HG03378 (cell line): ENCODE data around the gene FAM83F.
"Not testable (repeated sequence)": the region's sequence is repeated elsewhere in the genome, so short reads cannot be mapped to it uniquely, and the experiment has no call there.

Experiments
- ATAC-seq: cut with Tn5 transposase; IDR thresholded peaks from one replicate; pipeline ENCODE4 v1.9.1; 2021; ENCODE audit warnings: mild to moderate bottlenecking, moderate library complexity; ENCODE audit not compliant: unreplicated experiment

The FAM83F gene

DNA sequence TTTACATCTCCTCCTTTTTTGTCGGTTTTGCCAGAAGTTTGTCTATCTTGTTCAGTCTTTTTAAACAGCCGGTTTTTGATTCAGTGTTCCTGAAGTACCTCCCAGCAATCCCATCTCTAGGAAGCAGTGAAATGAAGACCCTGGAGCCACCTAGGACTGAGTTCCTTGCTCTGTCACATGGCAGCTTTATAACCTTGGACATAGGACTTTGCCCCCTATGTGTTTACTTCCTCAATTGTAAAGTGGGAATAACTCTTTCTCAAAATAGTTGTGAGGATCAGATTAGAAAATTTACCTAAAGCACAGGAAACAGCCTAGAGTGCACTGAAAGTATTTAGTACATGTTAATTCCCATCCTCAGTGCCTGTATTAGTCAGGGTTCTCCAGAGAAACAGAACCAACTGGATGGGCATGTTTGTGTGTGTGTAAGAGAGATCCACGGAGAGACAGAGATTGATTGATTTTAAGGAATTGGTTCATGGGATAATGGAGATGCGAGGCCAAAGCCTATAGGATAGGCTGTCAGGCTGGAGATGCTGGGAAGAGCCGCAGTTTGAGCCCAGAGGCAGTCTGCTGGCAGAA lies 20.0 kb downstream of the FAM83F start:
- ATAC-seq: no peak

- no peak for ATAC-seq
Measured at GRCh38 chr22:40015358-40015976, 20.7 kb downstream of the FAM83F start.

DNA sequence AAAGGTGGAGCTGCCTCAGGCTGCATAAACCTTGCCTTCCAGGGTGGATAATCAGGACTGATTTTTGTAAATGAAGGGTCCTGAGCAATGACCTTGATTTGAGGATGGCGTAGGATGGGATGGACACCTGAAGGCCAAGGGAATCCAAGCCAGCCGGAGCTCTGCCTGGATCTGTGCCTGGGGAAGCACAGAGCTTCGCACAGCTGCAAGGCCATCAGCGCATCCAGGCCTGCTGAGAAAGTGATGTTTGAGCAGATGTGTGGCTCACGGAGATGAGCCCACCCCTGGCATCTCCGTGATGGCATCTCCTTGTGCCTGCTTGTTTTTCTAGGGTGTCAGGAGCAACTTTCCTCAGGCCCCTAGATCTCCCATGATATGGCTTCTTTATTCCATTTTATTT lies 23.3 kb downstream of the FAM83F start:
- no peak for ATAC-seq

- ATAC-seq: no peak
Measured at GRCh38 chr22:40019100-40019499, 24.3 kb downstream of the FAM83F start.

GRCh38 chr22:40020956-40021355 lies 26.2 kb downstream of the FAM83F start:
- no peak for ATAC-seq

- ATAC-seq: no peak
Measured at GRCh38 chr22:40021401-40022000, 26.7 kb downstream of the FAM83F start.

DNA sequence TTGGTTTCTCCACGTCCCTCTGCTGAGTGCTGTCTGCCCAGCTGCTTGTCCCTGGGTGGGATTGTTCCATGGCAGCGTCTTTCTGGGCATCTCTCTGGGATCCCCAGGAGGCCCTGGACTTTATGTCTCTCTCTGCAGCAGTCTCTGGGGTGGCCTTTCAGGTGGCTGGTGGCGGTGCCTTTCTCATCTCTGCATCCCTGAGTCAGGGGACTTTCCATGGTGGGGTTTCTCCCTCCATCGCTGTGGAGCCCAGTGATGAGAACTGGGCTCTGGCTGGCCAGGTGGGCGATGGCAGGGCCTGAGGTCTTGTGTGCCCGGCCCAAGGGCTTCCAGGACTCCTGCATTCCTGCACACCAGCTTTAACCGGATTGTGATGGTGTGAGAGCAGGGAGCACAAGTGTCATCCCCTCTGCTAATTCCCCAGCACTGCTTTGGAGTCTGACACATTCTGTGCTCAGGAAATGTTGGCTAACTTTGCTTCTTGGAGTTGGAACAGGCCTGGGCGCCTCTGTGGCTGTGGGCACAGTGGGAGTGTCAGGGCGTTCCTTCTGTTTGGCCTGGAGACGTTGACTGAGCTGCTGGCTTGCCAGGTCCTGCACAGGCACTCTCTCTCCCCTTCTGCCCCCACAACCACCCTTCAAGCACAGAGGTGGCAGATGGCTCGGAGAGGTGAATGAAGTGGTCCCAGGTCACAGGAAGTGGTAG lies 27.9 kb downstream of the FAM83F start:
- ATAC-seq: no peak

DNA sequence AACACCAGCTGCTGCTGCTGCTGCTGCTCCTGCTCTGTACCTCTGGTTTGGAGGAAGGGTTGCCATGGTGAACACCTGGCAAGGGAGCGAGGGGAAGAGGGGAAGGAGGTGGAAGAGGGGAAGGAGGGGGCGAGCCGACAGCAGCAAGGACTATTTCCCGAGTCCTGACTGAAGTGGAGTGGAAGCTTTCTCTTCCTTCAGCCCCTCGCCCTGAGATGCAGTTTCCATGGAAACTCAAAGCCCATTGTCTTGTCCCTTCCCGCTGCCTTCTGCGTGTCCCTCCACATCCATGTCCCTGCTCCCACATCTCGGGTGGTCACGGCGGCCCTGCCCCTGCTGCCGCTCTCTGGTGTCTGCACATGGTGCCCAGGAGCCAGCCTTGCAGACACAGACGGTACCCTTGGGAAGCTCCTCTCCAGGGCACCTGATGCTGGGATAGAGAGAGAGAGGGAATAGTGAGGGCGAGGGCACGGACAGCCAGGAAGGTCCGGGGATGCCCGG lies 28.6 kb downstream of the FAM83F start:
- no peak for ATAC-seq

DNA sequence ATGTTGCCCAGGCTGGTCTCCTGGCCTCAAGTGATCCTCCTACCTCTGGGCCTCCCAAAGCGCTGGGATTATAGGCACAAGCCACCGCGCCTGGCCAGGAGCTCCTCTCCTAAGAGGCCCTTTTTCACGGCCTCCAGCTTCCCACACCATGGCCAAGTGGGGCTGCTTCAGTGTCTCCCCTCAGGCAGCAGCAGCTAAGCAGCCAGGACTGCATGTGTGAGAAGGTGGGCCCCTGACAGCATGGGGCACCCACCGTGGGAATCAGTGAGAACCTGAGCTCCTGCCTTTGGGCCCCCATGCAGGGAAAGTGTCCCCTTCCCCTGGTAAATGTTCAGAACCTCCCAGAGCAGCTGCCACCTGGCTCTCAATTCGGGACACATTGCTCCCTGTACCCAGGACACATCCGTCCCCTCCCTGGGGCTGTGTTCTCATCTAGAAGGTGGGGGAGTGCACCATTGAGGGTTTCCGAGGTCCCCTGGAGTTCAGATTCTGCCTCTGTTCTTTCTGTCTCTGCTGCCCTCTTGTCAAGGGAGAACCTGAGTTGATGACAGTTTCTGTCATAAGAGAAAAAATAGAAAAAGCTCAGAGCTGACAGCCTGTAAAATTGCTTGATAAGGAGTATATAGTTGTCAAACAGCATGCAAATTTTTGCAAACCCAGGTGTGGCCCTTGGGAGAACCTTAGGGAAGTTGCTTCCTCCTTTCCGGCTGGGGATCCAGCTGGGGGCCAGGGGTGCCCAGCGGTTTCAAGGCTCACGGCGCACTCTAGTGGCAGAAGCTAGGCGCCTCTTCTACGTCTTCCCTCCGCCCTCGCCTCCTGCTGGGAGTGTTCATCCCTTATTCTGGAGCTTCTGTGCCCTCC lies 29.7 kb downstream of the FAM83F start:
- no peak for ATAC-seq

GRCh38 chr22:40025062-40025379 lies 30.3 kb downstream of the FAM83F start:
- ATAC-seq: not testable (repeated sequence)

DNA sequence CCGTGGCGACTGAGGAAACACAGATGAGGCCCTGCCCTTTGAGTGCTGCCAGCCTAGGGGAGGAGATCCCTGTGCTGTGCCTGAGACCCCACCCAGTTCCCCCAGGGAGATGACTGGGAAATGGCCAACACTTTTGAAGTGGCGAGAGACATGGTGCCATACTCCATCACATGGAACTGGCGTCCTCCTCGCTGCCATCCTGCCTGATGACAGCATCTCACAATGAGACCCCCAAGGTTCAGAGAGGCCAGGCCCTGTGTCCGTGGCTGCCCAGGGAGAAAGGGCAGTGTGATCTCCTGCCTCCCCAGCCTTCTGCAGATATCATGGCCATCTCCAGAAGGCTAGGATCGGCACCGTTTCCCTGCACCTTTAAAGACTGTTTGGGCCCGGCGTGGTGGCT lies 31.1 kb downstream of the FAM83F start:
- ATAC-seq: no peak

DNA sequence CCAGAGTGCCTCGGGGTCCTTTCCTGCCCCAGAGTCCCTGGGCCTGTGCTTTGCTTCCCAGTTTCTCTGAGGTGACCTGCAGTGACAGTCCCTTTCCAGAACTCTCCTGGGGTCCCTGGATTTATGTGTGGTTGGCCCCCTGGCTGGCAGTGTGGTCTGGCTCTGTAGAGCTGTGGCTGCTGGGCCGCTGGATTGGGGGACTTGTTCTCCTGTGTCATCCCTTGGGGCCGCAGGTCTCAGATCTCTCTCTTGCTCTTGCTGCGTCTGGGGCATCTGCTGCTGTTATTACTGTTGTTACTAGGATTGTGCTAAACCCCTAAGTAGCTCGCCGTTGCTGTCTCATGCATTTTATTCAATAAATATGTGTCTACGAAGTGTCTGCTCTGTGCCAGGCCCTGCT lies 31.9 kb downstream of the FAM83F start:
- ATAC-seq: no peak

DNA sequence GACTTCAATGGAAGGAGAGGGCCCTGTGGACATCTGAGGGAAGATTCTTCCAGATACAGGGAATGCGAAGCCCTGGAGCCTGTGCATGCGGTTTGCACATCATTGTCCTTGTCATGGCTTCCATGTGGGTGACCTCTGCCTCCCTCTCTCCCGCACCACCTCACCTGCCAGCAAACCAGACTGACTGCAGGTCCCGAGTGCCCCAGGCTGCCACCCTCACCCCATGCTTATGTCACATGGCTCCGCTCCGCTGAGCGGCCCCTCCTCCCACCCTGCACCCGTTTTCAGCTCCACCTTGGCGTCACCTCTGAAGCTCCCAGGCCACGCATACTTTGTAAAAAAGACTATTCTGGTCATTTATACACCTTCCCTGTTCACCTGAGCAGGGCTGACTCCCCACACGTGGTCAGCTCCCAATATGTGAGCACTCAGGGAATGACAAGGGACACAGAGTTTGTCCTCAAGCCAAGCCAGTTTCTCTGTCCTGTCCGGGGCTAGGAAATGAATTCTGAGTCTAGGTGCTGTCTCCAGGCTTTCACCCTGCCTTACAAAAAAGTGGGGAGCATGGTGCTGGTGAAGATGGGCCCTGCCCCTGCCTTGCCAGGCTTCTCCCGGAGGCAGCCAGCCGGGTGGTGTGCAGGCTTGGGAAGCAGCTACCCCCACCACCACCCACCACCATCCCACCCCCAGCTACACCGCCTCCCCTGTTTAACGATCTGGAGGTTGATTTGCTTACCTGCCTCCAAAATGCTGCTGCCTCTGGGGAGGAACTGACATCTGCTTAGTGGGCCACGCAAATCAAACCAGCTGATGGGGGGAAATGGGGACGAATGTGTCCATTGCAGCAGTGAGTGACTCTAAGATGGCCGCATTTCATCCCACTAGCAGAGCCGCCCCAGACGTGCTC lies 32.7 kb downstream of the FAM83F start:
- no peak for ATAC-seq

DNA sequence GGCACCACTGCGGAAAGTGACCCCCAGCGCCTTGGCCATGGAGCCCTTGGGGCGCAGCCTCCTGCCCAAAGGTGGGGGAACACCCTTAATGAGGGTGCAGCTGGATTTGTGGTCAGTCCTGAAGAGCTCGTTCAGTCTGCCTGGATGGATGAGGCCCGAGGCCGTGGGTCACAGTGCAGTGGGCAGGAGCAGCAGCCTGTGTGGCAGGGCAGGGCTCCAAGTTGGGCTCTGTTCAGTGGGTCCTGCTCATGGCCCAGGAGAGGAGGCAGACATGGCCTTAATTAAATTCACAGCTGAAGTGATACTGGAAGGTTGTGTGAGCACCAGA lies 33.3 kb downstream of the FAM83F start:
- no peak for ATAC-seq

- ATAC-seq: no peak
Measured at GRCh38 chr22:40029189-40029890, 34.6 kb downstream of the FAM83F start.

DNA sequence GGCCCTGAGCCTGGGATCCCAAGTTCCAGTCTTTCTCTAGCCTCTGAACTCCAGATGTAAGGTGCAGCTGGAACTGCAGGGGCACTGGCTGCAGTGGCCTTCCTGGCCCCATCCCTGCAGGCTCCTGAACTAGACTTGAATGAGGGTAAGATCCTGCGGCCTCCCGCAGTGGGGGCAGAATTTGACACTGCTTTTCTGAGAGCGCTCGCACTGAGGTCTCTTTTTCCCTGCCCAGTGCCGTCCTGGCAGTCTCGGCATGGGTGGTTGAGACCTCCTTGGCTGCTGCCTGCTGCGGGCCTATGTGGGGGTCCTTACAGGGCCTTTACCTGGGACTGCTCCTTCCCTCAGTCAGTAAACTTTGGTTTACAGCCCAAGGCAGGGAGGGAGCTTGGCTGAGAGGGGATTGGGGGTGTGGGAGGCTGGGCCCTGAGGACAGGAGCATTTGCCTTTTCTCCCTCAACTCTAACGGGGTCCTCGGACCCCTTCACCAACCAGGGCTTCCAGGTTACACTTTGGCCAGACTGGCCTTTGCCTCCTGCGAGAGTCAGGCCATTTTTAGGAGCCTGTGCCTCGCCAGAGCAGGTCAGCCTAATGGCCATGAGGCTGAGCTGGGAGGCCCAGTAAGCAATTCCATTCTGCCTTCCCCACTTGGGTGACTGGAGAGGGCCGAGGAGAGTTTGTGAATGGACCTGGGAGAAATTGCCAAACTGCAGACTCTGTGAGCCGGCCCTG lies 35.4 kb downstream of the FAM83F start:
- no peak for ATAC-seq

DNA sequence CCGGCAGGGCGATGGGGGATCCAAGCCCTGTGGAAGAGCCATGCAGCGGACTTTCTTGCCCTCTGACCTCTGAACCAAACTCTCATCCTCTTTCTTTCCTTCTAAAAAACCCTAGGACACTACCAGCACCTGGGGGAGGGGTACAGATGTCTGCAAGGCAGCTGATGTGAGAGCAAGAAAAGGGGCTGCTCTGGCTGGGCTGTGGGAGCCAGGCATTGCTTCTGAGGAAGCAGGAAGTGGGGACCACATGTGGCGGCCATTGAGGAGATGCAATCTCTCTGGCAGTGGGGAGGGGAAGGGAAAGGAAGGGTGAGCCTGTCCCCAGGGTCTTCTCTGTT lies 36.0 kb downstream of the FAM83F start:
- no peak for ATAC-seq

DNA sequence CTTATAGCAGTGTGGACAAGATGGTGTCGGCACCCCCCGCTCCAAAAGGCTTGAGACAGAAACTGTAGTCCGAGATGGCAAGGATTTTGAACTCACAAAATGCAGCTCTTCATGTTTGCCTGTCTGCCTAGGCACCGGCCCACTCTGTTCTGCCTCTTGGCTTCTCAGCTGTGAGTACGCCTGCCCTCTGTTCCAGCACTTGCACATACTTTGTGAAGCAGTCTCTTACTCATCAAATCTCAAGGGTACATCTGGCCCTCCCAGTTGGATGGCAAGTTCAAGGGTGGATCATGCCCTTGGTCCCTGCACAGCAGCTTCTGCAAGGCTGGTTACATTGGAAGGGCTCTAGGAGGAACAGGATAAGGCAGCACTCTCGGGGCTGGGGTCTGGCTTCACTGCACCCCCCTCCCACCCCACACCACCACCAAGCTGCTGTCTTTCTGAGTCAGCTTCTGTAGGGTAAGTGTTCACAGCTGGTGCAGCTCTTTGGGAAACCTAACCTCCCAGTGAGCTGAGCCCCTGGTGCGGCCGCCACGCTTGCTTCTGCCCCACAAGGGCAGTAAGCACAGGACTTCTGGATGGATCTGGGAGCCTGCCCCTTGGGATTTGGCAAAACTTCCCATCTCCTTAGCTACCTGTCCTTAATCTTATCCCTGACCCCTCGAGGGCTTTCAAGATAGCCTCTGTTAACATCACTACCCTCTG lies 37.2 kb downstream of the FAM83F start:
- ATAC-seq: no peak
